Non-pigmented ciliary epithelial cell (primary cell): Measurements from ENCODE around the gene CAT.

ENCODE experiments used
- DNase-seq: peaks from one replicate; pipeline ENCODE4 v3.0.0-alpha.2; 2010; ENCODE audit warnings: low read depth

Gene CAT

GRCh38 chr11:34495724-34496377 is 57.1 kb downstream of the CAT start:
- DNase-seq: no peak

DNA sequence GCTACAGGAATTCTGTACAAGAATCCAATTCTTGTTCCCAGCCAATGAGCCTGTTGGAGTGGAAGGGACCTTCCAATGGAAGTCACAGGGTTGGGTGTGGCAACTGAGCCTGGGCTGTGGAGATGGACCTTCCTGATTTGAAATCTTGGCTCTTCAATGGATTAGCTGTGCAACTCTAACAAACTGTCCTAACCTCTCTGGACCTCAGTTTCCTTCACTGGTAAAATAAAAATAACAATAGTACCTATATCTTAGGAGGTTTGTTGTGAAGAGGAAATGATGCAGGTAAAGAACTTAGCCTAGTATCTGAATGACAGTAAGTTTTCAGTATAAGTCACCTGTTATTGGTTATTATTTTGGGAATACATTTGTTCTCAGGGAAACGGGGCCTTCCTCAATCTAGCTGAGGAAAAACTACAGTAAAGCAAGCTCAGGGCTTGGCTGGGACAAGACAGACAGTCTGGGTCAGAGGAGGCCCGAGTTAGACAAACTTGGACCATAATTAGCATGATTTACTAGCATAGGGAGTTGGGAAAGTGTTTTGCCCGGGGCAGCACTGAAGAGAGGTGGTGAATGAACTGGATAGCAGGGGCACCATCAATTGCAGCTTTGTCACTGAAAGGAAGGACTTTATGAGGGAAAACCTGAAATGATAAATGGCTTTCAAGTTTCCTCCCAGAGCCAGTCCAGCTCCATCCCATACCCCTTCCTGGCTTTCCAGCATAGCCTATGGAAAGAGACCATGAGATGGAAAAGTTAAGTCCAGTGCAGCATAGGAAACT is 61.2 kb downstream of the CAT start:
- DNase-seq: no peak

DNA sequence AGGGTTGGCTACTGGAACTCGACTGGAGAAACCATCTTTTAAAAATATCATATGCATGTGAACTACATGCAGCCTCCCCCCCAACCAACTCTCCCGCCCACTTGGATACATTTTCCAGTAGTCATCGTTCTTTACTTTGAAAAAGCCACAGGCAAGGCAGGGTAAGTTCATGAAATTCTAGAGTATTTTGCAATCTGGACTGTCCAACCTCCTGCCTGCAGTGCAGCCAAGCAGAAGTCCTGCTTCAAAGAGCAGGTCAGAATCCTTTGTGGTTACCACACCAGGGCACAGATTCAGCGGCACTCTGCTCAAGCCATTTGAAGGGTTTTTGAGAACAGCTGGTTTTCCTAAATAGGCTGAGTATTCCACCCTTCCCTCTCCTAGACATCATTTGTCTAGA is 62.8 kb downstream of the CAT start:
- peak; percentile 94 for DNase-seq

- no peak for DNase-seq
Observed at GRCh38 chr11:34501949-34502348, 63.2 kb downstream of the CAT start.

GRCh38 chr11:34502949-34503348 is 64.2 kb downstream of the CAT start:
- DNase-seq: no peak

- DNase-seq: no peak
Observed at GRCh38 chr11:34505874-34506273, 67.1 kb downstream of the CAT start.

- no peak for DNase-seq
Observed at GRCh38 chr11:34507156-34507555, 68.4 kb downstream of the CAT start.

DNA sequence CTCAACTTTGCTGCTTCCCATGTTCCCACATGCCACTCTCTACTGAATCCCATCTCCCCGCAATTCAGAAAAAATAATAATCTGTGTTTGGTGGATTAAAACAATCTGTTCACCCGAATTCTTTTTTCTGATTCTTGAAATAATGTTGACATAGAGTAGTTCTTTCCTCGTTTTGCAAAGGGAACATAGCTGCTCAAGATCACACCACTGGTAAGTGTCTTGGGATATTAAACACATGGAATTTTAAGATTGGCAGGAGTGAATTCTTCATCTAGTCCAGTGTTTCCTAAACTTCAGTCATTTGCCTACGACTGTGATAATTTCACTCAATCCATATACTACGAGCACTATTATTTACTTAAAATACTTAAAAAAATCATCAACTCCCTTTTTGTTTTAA is 68.9 kb downstream of the CAT start:
- DNase-seq: no peak

DNA sequence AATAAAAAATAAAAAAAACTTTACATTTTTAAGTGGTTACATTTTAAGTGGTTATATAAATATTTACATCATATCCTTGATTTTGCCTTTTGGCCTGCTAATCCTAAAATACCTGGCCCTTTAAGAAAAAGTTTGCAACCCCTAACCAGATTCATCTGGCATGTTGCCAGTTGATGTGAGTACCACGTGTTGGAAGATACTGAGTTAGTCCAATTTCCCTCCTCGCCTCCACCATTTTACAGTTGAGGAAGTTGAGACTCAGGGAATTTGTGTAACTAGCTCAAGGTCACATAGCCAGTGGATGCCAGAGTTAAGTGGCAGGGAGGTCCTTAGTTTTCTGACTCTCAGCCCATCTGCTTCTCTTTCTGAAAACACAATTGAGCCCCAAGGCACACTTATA is 69.8 kb downstream of the CAT start:
- DNase-seq: no peak

DNA sequence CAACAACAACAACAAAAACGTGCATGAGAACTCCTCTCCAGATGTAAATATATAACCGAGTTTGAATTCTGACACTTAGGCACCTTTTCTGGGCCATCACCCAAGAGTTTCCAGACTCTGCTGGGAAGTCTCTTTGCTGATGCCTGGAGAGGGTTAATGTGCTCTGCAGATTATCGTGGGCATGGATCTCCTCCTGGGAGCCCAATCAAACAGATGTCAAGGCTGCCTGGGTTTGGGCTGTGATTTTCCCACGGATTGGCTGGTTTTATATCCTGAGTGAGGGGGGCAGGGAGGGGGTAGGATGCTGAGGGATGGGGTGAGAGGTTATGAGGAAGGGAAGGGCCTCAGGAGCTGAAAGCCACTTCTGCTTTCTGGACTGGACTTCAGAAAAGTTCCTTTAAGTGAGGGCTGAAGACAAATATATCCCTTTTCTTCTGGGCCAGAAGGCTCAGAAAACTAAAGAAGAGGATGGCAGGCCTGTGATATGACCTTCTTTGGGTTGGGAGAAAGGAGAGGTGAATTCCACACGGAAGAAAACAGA is 70.7 kb downstream of the CAT start:
- DNase-seq: no peak

- DNase-seq: no peak
Observed at GRCh38 chr11:34510218-34510617, 71.5 kb downstream of the CAT start.

- no peak for DNase-seq
Observed at GRCh38 chr11:34510673-34511072, 71.9 kb downstream of the CAT start.

- DNase-seq: no peak
Observed at GRCh38 chr11:34512840-34513681, 74.3 kb downstream of the CAT start.

GRCh38 chr11:34513682-34514449 is 75.1 kb downstream of the CAT start, which contains the start of gene ELF5:
Gene ELF5 (minus strand): TSS chr11:34513794. CDS start chr11:34505749, 8,045 bp downstream.
- no peak for DNase-seq

DNA sequence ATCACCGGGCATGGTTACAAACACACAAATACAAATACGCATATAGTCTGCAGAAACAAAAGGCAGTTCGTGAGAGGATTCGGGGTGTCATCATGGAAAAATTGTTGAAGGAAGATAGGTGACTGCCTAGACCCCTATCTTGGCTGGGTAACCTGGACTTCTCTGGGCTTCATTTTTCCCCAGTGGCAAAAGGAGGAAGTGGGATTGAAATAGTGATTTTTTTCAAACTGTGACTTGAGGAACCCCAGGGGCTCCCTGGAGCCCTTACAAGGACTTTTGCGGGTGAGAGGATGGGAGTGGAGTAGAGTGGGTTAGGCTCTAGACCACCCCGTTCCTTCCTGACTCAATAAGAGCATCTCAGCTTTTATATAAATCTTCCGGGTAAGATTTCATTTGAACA is 75.9 kb downstream of the CAT start:
- no peak for DNase-seq

- no peak for DNase-seq
Observed at GRCh38 chr11:34516247-34517040, 77.7 kb downstream of the CAT start.

GRCh38 chr11:34519595-34520235 is 81.0 kb downstream of the CAT start:
- DNase-seq: no peak

DNA sequence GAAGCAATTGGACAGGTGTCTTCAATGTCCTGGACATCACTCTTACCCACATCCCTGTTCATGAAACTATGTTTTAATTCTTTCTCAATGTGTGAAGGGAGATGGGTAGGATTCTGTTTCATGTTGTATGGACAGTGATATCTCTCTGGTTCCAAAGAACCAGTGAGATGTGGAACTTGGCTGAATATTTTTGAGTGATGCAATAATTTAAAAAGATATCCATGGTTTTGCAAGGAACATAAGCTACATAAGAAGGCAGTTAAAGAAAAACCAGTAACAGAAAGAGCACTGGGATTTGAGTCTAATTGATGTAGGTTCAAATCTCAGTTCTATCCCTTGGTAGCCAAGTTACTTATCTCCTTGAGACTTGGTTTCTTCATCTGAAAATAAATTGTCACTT is 82.5 kb downstream of the CAT start:
- no peak for DNase-seq
